H4 (cell line): ENCODE data around the gene PLAAT4. TPM values are rescaled to one million over a fixed set of nuclear protein-coding genes. Genes with fewer than 3 reads are reported as not detected.
A peak's percentile ranks its signal among the peaks of the same experiment; 100 is the strongest.
"Not testable (repeated sequence)": the region's sequence is repeated elsewhere in the genome, so short reads cannot be mapped to it uniquely, and the experiment has no call there.

Experiments used
- DNase-seq: peaks from one replicate; pipeline ENCODE4 v3.0.0-alpha.2; 2015; ENCODE audit warnings: low spot score
- total RNA-seq: library from RNA; depleted of rRNA; stranded (reverse); fragments of >200 nt; shearing (Covaris generic); gene quantifications from 2 replicates; pipeline ENCODE4 v1.2.3, GENCODE V29; 2014; rRNA removed

The PLAAT4 gene
- total RNA-seq, 1 experiment from 2014 or later: 72.0 TPM

DNA sequence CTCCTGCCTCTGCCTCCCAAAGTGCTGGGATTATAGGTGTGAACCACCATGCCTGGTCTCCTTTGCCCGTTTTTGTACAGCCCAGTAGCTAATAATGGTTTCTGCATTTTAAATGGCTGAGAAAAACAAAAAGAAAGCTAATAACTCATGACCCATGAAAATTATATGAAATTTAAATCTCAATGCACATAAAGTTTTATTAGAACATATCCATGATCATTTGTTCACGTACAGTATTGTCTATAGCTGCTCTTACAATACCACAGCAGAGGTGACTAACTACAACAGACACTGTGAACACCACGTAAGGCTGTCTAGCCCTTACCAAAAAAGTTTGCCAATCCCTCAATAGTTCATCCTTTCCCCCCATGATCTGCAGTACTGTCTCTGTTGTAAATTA, 33.0 kb downstream of the PLAAT4 start:
- no peak for DNase-seq

DNA sequence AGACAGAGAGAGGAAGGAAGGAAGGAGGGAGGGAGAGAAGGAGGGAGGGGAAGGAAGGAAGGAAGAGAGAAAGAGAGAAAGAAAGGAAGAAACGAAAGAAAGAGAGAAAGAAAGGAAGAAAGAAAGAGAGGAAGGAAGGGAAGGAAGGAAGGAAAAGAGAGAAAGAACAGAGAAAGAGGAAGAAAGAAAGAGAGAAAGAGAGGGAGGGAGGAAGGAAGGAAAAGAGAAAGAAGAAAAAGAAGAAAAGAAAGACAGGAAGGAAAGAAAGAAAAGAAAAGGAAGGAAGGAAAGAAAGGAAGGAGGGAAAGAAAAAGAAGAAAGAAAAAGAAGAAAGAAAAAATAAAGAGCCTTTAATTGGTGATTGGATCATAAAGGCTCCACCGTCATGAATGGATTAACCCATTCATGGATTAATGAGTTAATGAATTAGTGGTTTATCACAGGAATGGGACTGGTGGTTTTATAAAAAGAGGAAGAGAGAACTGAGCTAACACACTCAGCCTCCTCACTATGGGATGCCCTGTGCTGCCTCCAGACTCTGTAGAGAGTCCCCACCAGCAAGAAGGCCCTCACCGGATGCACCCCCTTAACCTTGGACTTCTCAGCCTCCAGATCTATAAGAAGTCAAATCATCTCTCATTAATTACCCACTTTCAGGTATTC, 35.5 kb downstream of the PLAAT4 start:
- DNase-seq: no peak

DNA sequence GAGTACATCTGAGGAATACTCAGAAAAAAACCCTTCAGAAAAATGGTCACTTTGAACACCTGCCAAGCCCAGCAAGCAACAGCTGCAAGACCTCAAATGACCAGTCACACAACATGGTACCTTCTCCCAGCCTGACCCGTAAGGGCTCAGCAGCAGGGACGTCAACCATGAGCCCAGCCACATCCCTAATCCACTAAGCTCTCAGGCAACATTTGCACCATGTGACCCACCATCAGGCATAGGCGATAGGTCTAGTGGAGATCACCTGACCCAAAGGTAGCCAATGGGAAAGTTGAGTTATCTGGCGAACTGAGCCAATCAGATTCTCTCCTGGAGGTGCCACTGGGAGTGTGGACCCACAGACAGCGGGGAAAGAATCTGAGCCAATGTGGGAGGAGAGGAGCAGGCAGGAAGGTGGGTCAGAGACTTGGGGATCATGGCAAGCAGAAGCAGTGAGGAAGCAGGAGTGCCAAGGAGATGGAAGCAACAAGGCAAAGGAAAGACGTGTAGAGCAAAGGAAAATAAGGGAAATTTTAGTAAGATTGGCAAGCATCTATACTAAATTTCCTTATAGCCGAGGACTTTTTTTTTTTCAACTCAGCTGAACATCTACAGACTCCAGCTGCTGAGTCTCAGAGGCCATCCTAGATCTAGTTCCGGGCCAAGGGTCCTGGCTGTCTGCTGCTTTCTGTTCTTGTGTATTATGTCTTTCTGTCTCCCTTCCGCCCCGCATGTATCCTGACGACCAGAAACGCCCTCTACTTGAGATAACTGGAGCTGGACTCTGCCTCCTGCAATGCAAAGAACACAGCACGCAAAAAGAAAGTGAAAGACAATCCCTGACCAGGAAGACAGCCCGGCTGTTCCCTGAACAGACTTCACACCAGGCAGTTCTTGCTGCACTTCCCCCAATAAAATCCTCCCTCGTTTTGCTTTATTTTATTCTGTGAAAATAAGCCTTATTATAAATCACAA, 37.6 kb downstream of the PLAAT4 start:
- DNase-seq: peak; percentile 93

DNA sequence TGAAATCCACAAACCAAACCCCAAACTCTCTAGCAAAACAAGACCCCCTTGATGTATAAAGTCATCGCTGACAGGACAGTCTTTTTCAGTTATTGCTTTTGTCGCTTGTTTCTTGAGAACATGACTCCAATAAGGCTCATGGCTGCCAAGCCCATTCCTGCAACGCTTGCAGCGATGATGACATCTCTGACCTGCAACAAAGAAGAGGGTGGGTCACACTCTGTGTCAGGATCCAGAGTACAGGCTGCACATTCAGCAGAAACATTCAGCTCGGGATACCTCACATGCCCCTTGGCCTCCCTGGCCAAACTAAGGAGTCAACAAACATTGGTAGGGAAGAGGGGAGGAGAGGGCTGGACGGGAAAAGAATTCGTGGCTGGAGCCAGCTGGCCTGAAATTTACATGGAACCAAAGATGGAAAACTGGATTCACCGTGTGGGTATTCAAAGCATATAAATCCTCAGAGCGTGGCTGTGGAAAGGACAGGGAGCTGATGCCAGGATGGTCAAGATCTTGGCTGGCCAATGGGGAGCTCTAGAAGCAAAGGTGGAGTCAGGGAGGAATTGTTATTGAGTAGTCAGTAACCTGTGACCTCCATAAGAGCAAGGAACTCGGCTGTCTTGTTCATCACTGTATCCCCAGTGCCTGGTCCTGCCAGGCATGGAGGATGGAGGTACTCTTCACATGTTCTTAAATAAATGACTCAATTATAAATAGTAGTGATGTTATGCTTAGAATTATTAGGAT, 38.4 kb downstream of the PLAAT4 start:
- no peak for DNase-seq

DNA sequence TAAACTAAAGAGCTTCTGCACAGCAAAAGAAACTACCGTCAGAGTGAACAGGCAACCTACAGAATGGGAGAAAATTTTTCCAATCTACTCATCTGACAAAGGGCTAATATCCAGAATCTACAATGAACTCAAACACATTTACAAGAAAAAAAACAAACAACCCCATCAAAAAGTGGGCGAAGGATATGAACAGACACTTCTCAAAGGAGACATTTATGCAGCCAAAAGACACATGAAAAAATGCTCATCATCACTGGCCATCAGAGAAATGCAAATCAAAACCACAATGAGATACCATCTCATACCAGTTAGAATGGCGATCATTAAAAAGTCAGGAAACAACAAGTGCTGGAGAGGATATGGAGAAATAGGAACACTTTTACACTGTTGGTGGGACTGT, 42.3 kb downstream of the PLAAT4 start:
- DNase-seq: not testable (repeated sequence)

DNA sequence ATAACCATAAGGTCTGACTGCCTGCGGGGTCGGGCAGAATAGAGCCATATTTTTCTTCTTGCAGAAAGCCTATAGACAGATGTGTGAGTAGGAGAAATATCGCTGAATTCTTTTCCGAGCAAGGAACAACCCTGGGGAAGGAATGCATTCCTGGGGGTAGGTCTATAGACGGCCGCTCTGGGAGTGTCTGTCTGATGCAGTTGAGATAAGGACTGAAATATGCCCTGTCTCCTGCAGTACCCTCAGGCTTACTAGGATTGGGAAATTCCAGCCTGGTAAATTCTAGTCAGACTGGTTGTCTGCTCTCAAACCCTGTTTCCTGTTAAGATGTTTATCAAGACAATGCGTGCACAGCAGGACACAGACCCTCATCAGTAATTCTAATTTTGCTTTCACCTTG, 44.6 kb downstream of the PLAAT4 start:
- DNase-seq: not testable (repeated sequence)

DNA sequence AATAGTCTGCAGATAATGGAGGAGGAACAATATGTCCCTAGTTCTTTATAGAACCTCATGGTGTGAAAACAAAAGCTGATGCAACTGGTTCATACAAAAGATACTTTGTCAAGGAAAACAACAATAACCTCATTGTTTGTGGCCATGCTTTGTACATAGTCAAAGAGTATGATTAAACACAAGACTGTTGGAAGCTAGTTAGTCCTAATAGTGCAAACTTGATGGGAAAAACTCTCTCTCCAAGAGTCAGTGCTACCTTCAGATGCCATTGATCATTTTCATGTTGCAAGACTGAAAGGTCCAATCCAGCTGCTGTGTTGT, 46.7 kb downstream of the PLAAT4 start:
- no peak for DNase-seq

DNA sequence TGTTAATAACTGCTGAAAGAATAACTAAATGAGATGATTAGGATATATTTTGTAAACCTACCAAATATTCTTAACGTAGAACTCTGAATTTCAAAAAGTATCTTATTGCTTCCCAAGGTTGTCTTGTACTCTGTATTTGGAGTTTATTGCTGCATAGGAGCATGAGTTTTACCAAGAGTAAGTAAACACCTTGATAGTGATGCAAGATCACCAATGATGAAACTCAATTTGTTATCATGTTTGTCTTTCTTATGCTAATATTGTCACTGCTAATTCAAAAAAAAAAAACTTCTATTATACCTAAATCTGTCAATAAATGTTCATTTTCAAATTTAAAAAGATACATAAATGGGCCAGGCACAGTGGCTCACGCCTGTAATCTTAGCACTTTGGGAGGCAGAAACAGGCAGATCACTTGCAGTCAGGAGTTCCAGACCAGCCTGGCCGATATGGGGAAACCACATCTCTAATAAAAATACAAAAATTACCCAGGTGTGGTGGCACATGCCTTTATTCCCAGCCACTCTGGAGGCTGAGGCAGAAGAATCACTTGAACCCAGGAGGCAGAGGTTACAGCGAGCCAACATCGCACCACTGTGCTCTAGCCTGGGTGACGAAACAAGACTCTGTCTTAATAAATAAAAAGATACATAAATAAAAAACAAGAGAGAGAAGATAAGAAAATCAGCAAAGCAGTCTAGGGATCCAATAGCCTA, 50.0 kb downstream of the PLAAT4 start:
- no peak for DNase-seq

DNA sequence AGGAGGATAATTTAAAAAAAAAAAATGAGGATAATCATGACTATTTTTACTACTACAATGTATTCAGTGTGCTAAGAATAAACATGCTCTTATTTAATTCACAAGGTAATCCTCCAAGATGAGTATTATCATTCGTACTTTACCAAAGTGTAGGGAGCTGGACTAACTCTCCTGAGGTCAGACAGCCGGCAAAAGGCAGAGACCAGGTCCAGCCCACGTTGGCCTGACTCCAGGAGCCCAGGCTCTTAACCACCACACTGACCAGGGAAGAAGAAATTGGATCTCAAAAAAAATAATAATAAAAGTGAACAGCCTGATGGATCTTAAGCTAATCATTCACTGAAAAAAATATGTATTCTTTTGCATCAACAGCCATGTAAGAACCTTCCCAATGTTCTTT, 52.4 kb downstream of the PLAAT4 start:
- no peak for DNase-seq

DNA sequence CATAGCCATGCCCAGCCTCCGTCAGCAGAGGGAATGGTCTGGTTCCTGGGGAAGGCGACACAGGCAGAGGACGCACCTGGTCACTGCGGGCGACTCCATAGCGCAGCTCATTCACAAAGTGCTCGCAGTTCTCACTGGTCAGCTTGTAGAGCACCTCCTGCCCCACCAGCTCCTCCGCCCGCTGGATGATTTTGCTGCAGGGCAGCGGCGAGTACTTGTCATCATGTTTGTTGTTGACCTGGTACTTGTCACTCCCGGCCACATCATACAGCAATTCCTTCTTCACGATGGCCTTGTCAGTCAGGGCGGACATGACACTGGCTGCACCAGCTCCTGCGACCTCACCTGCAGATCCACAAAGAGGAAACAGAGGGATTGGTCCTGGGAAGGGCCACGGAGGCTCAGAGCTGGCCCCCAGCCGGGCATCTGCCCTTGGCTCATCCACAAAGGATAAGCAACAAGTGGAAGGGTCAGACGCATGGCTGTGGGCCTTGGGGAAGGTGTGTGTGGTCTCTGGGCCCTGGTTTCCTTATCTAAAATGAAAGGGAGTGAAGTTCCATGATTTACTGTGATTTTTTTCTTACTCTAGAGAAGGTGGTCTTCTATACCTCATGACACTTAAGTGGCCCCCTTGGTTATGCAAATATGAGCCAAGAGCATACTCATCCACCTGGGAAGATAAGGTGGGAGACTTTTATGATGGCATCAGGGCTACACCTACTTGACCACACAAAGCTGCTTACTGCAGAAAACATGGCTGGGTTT, 53.6 kb downstream of the PLAAT4 start:
- no peak for DNase-seq

DNA sequence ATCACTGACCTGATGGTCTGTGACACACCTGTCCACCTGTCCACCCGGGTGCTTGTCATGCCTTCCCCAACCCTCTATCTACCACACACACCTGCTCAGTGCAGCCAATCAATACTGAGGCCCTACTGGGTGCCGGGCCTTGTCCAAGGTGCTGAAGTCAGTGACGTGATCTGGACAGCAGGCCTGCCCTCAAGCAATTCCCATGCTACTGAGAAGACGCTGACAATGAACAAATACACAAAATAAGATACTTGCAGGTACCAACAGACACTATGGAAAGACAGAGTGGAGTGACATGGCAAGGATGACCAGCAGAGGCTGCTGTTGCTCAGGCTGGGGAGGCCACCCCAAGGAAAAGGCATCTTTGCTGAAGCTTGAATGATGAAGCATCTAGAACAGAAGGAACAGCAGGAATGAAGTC, 56.4 kb downstream of the PLAAT4 start:
- DNase-seq: no peak

DNA sequence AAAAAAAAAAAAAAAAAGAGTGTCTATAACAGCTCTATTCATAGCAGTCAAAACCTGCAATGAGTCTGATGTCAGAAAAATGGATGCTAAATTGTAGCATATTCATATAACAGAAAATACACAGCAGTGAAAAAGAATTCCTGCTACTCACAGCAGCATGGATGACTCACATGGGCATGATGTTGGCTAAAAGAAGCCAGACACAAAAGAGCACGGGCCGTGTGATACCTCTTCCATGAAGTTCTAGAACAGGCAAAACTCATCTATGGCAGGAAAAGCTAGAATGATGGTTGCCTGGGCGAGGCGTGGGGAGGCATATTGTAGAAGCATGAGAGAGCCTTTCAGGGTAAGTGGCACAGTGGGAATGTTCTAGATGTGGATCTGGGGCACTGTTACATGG, 58.7 kb downstream of the PLAAT4 start:
- DNase-seq: no peak

Other genes with a start within 250 kb of the PLAAT4 start
- not detected in 2 replicates for gene SLC22A9, start 167.0 kb upstream of the PLAAT4 start, total RNA-seq
- not detected in 2 replicates for gene PLAAT5, start 45.6 kb upstream of the PLAAT4 start, total RNA-seq
- 0.80 and 1.4 TPM in 2 replicates for gene LGALS12, start 30.7 kb upstream of the PLAAT4 start, total RNA-seq
- gene PLAAT2, start 26.6 kb downstream of the PLAAT4 start, total RNA-seq: not detected in 2 replicates
- gene PLAAT3, start 77.6 kb downstream of the PLAAT4 start, total RNA-seq: 4.7 and 9.0 TPM in 2 replicates
- 48.5 and 58.5 TPM in 2 replicates for gene ATL3, start 134.6 kb downstream of the PLAAT4 start, total RNA-seq
- 50.9 and 78.6 TPM in 2 replicates for gene RTN3, start 144.7 kb downstream of the PLAAT4 start, total RNA-seq
- gene ZFTA, start 232.0 kb downstream of the PLAAT4 start, total RNA-seq: 5.6 and 6.3 TPM in 2 replicates